ENCODE data around the gene MRPL12. TPM values are rescaled to one million over a fixed set of nuclear protein-coding genes. Genes with fewer than 3 reads are reported as not detected.

Gene MRPL12
- total RNA-seq, 1 donor from 2014 or later = 13.2 TPM

- no peak overlapping the region for H3K27ac ChIP-seq
- peaks cover 39% of the 10 kb centered on the region for H3F3A ChIP-seq (ENCODE audit: low read depth)
- H3K9ac ChIP-seq = no peak overlapping the region
- Mint-ChIP-seq H3K9me3 (no peaks in the 10 kb centered on the region), H3K27ac (no peak overlapping the region), H3K36me3 (peaks cover 9% of the 10 kb centered on the region), H3K4me1 (peaks cover 24% of the 10 kb centered on the region), H3K27me3 (ENCODE audit: insufficient read depth, low read depth) (peaks cover 3% of the 10 kb centered on the region), H3K4me3 (peak overlapping the region; percentile 79)
- H3K4me3 ChIP-seq = peak overlapping the region; percentile 94
- no peaks in the 10 kb centered on the region for H3K36me3 ChIP-seq
- peak overlapping the region; percentile 100 for H3K4me2 ChIP-seq
- DNase-seq (ENCODE audit: low spot score) = peak; percentile 49
- no peaks in the 10 kb centered on the region for H3K9me3 ChIP-seq (ENCODE audit: low read depth)
- TF ChIP-seq EZH2 (IDR thresholded peaks at IDR 0.05) (no peak), CTCF (IDR thresholded peaks at IDR 0.05) (no peak), EZH2phosphoT487 (IDR thresholded peaks at IDR 0.05) (no peak)
- peaks cover 12% of the 10 kb centered on the region for H3K79me2 ChIP-seq (ENCODE audit: low read depth)
- H3K4me1 ChIP-seq = peaks cover 33% of the 10 kb centered on the region
- H4K20me1 ChIP-seq (ENCODE audit: low read depth) = peaks cover 23% of the 10 kb centered on the region
- no peak overlapping the region for H2AFZ ChIP-seq (replicated peaks)
- H3K27me3 ChIP-seq = peaks cover 21% of the 10 kb centered on the region
These were observed 7.5 kb downstream of the MRPL12 start for GRCh38 chr17:81710514-81711308.

GRCh38 chr17:81711814-81712467 is 8.8 kb downstream of the MRPL12 start, which contains the start of gene SLC25A10:
SLC25A10 (plus strand) TSS chr17:81712284; CDS start chr17:81712427, 143 bp downstream.
- no peak within 1 kb of the TSS for H3K27ac ChIP-seq
- no peaks in the 10 kb centered on the region for H3K9me3 Mint-ChIP-seq
- peaks cover under 1% of the 10 kb centered on the region for H3K36me3 Mint-ChIP-seq

GRCh38 chr17:81712468-81713003 is 9.4 kb downstream of the MRPL12 start:
- no peak overlapping the region for H2AFZ ChIP-seq (replicated peaks)
- H3K4me3 ChIP-seq = peak overlapping the region; percentile 94
- Mint-ChIP-seq H3K27ac (no peak overlapping the region), H3K4me3 (peak overlapping the region; percentile 94), H3K36me3 (no peaks in the 10 kb centered on the region), H3K27me3 (ENCODE audit: insufficient read depth, low read depth) (peaks cover 3% of the 10 kb centered on the region), H3K4me1 (peaks cover 24% of the 10 kb centered on the region), H3K9me3 (no peaks in the 10 kb centered on the region)
- H3K4me1 ChIP-seq = peaks cover 33% of the 10 kb centered on the region
- H3K9ac ChIP-seq = peak overlapping the region; percentile 58
- H3K4me2 ChIP-seq = peak overlapping the region; percentile 100
- no peak overlapping the region for H3K27ac ChIP-seq
- TF ChIP-seq CTCF (IDR thresholded peaks at IDR 0.05) (peak; percentile 23), EZH2 (IDR thresholded peaks at IDR 0.05) (no peak), EZH2phosphoT487 (IDR thresholded peaks at IDR 0.05) (no peak)
- no peaks in the 10 kb centered on the region for H3K36me3 ChIP-seq
- peaks cover 39% of the 10 kb centered on the region for H3F3A ChIP-seq (ENCODE audit: low read depth)
- no peaks in the 10 kb centered on the region for H3K9me3 ChIP-seq (ENCODE audit: low read depth)
- peaks cover 23% of the 10 kb centered on the region for H4K20me1 ChIP-seq (ENCODE audit: low read depth)
- peaks cover 12% of the 10 kb centered on the region for H3K79me2 ChIP-seq (ENCODE audit: low read depth)
- peak; percentile 60 for DNase-seq (ENCODE audit: low spot score)
- peaks cover 21% of the 10 kb centered on the region for H3K27me3 ChIP-seq

More at GRCh38 chr17:81711814-81712467, 8.8 kb downstream of the MRPL12 start, which contains the start of gene SLC25A10:
- Histone ChIP-seq H3K4me1 (peaks cover 33% of the 10 kb centered on the region), H3K4me3 (peak within 1 kb of the TSS; percentile 94), H3K27me3 (peaks cover 21% of the 10 kb centered on the region), H3K79me2 (ENCODE audit: low read depth) (peaks cover 12% of the 10 kb centered on the region), H3K9me3 (ENCODE audit: low read depth) (no peaks in the 10 kb centered on the region), H3K4me2 (peak within 1 kb of the TSS; percentile 100), H2AFZ (replicated peaks) (peak within 1 kb of the TSS; percentile 95), H4K20me1 (ENCODE audit: low read depth) (peaks cover 23% of the 10 kb centered on the region), H3K36me3 (no peaks in the 10 kb centered on the region), H3F3A (ENCODE audit: low read depth) (peaks cover 39% of the 10 kb centered on the region), H3K9ac (peak within 1 kb of the TSS; percentile 58)
- H3K4me1 Mint-ChIP-seq = peaks cover 24% of the 10 kb centered on the region
- peak; percentile 93 for DNase-seq (ENCODE audit: low spot score)
- TF ChIP-seq CTCF (IDR thresholded peaks at IDR 0.05) (peak; percentile 21), EZH2 (IDR thresholded peaks at IDR 0.05) (peak; percentile 36), EZH2phosphoT487 (IDR thresholded peaks at IDR 0.05) (peak; percentile 28)
- no peak within 1 kb of the TSS for H3K27ac Mint-ChIP-seq
- H3K4me3 Mint-ChIP-seq = peak within 1 kb of the TSS; percentile 94
- peaks cover 3% of the 10 kb centered on the region for H3K27me3 Mint-ChIP-seq (ENCODE audit: insufficient read depth, low read depth)

Data from neural progenitor cell (in vitro differentiated cells).